Ascending aorta (tissue), 2 donors: ENCODE data around the gene CCDC174. TPM values are rescaled to one million over a fixed set of nuclear protein-coding genes. Genes with fewer than 3 reads are reported as not detected.

ENCODE experiments used
- DNase-seq, 2 donors: peaks; one replicate each; pipeline ENCODE4 v3.0.0-alpha.2; 2019; ENCODE audit warnings: low spot score in 2 of 2
- H3K27ac ChIP-seq, 2 donors: fragments of 200-600 bp; sonication (generic); one replicate each; pipeline ENCODE4 v1.5.1; 2016 to 2017; ENCODE audit warnings: mild to moderate bottlenecking in 1 of 2
- H3K27me3 ChIP-seq: fragments of 200-600 bp; sonication (generic); one replicate; pipeline ENCODE4 v1.5.1; 2017
- H3K36me3 ChIP-seq, 2 donors: fragments of 200-600 bp; sonication (generic); one replicate each; pipeline ENCODE4 v1.5.1; 2016
- H3K4me1 ChIP-seq, 2 donors: fragments of 200-600 bp; sonication (generic); one replicate each; pipeline ENCODE4 v1.5.1; 2016 to 2017; ENCODE audit warnings: mild to moderate bottlenecking in 1 of 2
- H3K4me3 ChIP-seq, 2 donors: fragments of 200-600 bp; sonication (generic); one replicate each; pipeline ENCODE4 v1.5.1; 2016 to 2017; ENCODE audit warnings: mild to moderate bottlenecking in 1 of 2
- H3K9me3 ChIP-seq, 2 donors: fragments of 200-600 bp; sonication (generic); one replicate each; pipeline ENCODE4 v1.5.1; 2016
- CTCF ChIP-seq, 3 experiments: fragments of 200-600 bp in 2 of 3; fragments of 450-650 bp in 1 of 3; sonication (generic) in 2 of 3; IDR thresholded peaks; one replicate each; pipeline ENCODE4 v1.5.1; 2016 to 2019; ENCODE audit warnings: antibody characterized with exemption in 3 of 3, mild to moderate bottlenecking in 1 of 3, moderate library complexity in 1 of 3
- intact Hi-C: fragments of 100-400 bp; cut with DNase I; formaldehyde crosslinking; loops from one replicate; pipeline ENCODE4 v1.15.1; 2023
- total RNA-seq: library from RNA; depleted of rRNA; stranded (reverse); fragments of >200 nt; gene quantifications from one replicate; pipeline ENCODE4 v1.1.0, GENCODE V29; 2016

Gene CCDC174
- total RNA-seq, 1 donor from 2014 or later = 5.5 TPM

- no peaks in the 10 kb centered on the region for H3K4me1 ChIP-seq
- no peak overlapping the region for H3K4me3 ChIP-seq
- intact Hi-C loops = no loop called here
- TF ChIP-seq CTCF (IDR thresholded peaks at IDR 0.05) = no peak
- DNase-seq = no peak
- no peaks in the 10 kb centered on the region for H3K9me3 ChIP-seq
- H3K36me3 ChIP-seq = no peaks in the 10 kb centered on the region
- H3K27me3 ChIP-seq = no peaks in the 10 kb centered on the region
- no peak overlapping the region for H3K27ac ChIP-seq
Measured at GRCh38 chr3:14640734-14641133, 10.8 kb upstream of the CCDC174 start.

- H3K4me3 ChIP-seq = no peak overlapping the region
- DNase-seq = no peak
- no peaks in the 10 kb centered on the region for H3K9me3 ChIP-seq
- H3K27ac ChIP-seq = no peak overlapping the region
- H3K36me3 ChIP-seq = no peaks in the 10 kb centered on the region
- no peaks in the 10 kb centered on the region for H3K27me3 ChIP-seq
- TF ChIP-seq CTCF (IDR thresholded peaks at IDR 0.05) = no peak
- intact Hi-C loops = no loop called here
- no peaks in the 10 kb centered on the region for H3K4me1 ChIP-seq
Measured at GRCh38 chr3:14641346-14641745, 10.2 kb upstream of the CCDC174 start.

GRCh38 chr3:14645453-14645852 is 6.1 kb upstream of the CCDC174 start:
- no peak for TF ChIP-seq CTCF (IDR thresholded peaks at IDR 0.05)
- Histone ChIP-seq H3K9me3 (no peaks in the 10 kb centered on the region), H3K27ac (no peak overlapping the region), H3K4me3 (no peak overlapping the region), H3K27me3 (no peaks in the 10 kb centered on the region), H3K4me1 (no peaks in the 10 kb centered on the region), H3K36me3 (no peaks in the 10 kb centered on the region)
- DNase-seq = no peak
- intact Hi-C loops = no loop called here

GRCh38 chr3:14646131-14646573 is 5.4 kb upstream of the CCDC174 start:
- DNase-seq = no peak
- Histone ChIP-seq H3K27me3 (no peaks in the 10 kb centered on the region), H3K36me3 (no peaks in the 10 kb centered on the region), H3K4me3 (no peak overlapping the region), H3K9me3 (no peaks in the 10 kb centered on the region), H3K4me1 (peaks cover 0 to 3% of the 10 kb centered on the region in 2 donors), H3K27ac (no peak overlapping the region)
- TF ChIP-seq CTCF (IDR thresholded peaks at IDR 0.05) = no peak
- intact Hi-C loops = no loop called here

- intact Hi-C loops = no loop called here
- Histone ChIP-seq H3K4me3 (no peak overlapping the region), H3K36me3 (no peaks in the 10 kb centered on the region), H3K27me3 (no peaks in the 10 kb centered on the region), H3K4me1 (peaks cover 0 to 4% of the 10 kb centered on the region in 2 donors), H3K9me3 (no peaks in the 10 kb centered on the region), H3K27ac (no peak overlapping the region)
- TF ChIP-seq CTCF (IDR thresholded peaks at IDR 0.05) = no peak
- no peak for DNase-seq
Measured at GRCh38 chr3:14646589-14647413, 4.8 kb upstream of the CCDC174 start.
